Umbilical cord (tissue), 2 donors: ENCODE measurements around the gene AFAP1L1. TPM values are rescaled to one million over a fixed set of nuclear protein-coding genes. Genes with fewer than 3 reads are reported as not detected.

Source experiments
- DNase-seq: peaks from one replicate; pipeline ENCODE4 v3.0.0-alpha.2; 2015; ENCODE audit warnings: low spot score
- total RNA-seq: library from RNA; depleted of rRNA; stranded (reverse); fragments of >200 nt; gene quantifications from one replicate; pipeline ENCODE4 v1.2.3, GENCODE V29; 2014; ENCODE audit warnings: low replicate concordance; ENCODE audit not compliant: insufficient read depth

Gene AFAP1L1
- total RNA-seq, 1 donor from 2014 or later = 0.72 TPM

DNA sequence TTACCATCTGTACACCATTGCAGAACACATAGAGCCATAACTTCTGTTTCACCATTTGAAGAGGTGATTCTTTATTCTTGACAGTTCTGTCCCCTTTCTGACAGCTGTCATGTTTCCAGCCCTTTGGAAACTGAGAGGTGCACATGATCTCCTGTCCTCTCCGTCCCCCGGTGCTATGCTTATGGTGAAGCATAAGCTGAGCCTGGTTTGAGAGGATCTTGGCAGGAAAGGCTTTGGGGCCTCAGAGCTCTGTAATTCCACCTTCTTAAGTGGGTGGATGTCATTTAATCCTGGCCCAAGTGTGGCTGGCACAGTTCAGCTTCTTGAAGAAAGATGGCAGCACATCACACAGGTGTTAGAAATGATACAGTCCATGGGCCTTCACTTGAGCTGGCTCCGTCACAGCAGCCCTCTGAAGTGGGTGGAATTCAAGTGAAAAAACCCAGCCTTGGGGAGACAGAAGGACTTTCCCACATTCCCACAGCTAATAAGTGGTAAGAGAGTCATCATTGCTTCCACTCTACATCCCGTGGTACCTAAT, 43.0 kb downstream of the AFAP1L1 start:
- no peak for DNase-seq

- no peak for DNase-seq
Measured at GRCh38 chr5:149315753-149316152, 44.1 kb downstream of the AFAP1L1 start.

DNA sequence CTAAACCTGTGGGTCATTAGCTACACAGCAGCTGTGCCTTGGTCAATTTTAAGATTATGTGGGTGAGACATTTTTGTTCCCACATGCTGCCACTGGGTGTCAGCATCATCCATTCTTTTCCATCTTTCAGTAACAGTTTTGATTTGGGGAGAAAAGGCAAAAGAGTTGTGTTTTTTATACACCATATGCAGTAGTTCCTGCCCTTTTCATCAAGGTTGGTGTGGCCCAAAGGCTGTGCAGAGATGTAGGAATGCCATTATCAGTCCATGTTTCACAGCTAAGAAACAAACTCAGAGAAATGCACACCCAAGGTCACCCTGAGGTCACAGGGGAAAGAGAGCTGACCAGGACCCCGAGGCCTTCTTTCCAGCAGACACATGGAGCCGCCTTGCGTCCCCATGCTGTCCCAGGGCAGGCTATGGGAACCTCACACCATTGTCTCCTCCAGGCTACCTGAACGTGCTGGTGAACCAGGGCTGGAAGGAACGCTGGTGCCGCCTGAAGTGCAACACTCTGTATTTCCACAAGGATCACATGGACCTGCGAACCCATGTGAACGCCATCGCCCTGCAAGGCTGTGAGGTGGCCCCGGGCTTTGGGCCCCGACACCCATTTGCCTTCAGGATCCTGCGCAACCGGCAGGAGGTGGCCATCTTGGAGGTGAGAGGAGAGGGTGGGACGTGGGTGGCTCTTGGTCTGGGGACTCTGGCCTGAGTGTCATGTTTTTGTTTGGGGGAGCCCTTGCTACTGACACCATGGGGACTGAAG, 45.8 kb downstream of the AFAP1L1 start:
- peak; percentile 61 for DNase-seq

DNA sequence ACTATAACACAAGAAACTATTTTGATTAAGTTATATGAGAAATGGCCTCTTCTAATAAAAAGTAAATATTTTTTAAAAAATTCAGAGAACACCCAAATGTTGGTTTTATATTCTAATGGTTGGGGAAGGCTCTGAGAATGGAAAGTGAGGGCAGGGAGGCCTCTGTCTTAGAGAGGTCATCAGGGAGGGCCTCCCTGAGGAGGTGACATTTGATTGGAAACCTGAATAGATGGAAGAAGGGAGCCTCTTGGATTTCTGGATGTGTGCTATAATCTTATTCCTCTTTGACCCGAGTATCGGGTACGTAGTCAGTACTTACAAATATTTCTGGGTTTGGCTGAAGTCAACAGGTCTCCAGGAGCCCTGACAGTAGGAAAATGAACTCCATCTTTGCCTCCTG, 47.5 kb downstream of the AFAP1L1 start:
- no peak for DNase-seq

DNA sequence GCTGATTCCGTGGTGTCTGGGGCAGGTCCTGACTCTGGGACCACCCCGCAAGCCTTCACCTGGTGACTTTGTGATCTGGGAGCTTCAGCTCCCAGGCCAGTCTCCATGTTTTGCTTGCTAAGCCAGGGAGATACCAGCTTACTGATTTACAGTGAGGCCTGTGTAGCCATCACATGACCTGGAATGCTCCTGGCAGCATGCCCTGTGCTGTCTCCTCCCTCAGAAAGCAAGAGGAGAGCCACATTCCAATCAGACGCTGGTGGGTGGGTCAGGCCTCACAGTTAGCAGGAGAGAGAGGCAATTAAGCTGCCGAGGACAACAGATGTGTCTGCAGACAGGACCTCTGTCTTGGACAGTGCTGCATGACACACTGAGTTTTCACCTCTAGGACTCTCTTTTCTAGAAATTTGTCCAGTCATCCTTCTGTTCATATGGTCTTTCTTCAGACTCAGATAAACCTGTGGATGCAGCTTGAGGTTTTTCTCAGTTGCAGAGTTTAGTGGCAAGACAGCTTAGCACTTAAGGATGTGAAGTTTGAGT, 49.2 kb downstream of the AFAP1L1 start:
- DNase-seq = peak; percentile 98

- DNase-seq = no peak
Measured at GRCh38 chr5:149322518-149322917, 50.9 kb downstream of the AFAP1L1 start.

DNA sequence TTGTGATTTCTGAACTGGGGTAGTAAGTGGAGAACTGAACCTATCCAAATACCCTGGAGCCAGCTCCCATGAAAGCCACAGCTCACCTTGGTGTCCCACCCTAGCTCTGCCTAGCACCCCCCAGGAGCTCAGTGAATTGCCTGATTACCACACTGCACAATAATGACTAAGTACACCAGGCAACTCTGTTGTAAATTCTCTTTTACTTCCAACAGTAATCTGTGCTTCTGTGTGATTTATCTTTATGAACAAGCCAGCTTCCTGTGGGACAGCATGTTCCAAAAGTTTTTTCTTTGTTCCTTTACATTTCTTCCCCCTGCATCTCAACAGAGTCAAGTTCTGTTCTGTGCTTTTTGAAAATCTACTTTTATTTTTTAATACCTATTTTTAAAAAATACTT, 51.6 kb downstream of the AFAP1L1 start:
- peak; percentile 40 for DNase-seq

GRCh38 chr5:149323621-149324205, 52.1 kb downstream of the AFAP1L1 start:
- DNase-seq = no peak

- no peak for DNase-seq
Measured at GRCh38 chr5:149324641-149325040, 53.0 kb downstream of the AFAP1L1 start.

DNA sequence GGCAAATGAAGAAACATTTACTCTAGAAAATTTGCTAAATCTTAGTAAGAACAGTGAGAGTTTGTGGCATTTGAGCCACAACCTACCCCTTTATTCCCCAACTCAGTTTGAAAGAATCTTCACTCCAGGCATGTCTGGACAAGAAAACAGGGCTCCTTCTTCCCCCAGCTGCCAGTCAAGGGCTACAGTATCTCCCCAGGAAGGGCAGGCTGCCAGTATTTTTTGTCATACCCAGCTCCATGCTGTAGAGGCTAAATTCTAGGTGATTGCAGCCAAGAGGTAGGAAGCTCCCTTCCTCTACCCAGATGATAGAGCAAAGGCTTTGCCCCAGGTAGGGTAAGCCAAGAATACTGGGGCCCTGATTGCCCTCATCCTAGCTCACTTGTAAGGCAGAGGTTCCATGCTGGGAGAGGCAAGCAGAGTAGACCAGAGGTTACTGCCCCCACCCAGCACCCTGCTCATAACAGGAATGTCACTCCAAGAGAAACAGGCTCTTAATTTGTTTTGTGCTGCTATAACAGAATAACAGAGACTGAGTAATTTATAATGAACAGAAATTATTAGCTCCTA, 53.6 kb downstream of the AFAP1L1 start:
- DNase-seq = peak; percentile 19

GRCh38 chr5:149325894-149326293, 54.2 kb downstream of the AFAP1L1 start:
- no peak for DNase-seq

DNA sequence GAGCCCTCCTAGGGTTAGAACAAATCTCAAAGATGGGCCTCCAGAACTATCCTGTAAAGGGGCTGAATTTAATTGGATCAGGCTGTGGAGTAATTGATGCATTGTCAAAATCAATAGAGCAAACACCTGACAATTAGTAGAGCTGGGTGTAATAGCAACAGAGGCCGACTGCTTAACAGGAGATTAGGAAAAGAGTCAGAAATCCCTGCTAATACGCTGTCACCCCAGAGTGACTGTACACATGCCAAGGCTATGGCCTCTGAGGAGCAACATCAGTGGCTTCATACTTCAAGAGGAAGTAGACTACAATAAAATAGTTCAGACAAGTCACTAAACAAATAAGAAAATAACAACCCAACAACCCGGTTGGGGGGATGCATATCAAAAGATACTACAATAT, 55.0 kb downstream of the AFAP1L1 start:
- no peak for DNase-seq

GRCh38 chr5:149328177-149328576, 56.5 kb downstream of the AFAP1L1 start:
- DNase-seq = no peak

GRCh38 chr5:149333711-149334443, 62.2 kb downstream of the AFAP1L1 start:
- no peak for DNase-seq

GRCh38 chr5:149337736-149338135, 66.1 kb downstream of the AFAP1L1 start:
- DNase-seq = no peak

GRCh38 chr5:149338364-149338763, 66.7 kb downstream of the AFAP1L1 start:
- no peak for DNase-seq

DNA sequence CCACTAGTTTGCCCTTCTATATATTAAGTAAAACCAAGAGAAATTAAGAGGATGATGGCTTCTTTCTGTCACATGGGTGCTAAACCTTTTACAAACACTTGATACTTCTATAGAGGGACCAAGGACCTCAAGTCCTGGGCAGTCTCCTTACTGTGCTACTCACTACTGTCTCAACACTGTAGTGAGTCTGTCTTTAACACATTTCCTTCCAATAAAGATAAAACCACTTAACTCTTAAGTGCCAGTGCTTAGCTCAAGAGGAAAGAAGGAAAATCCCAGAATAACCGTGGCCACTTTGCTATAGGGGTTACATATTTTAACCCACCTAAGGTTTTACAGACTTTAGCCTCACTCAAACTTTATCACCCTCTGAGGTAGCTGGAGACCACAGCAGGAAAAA, 69.3 kb downstream of the AFAP1L1 start:
- no peak for DNase-seq

DNA sequence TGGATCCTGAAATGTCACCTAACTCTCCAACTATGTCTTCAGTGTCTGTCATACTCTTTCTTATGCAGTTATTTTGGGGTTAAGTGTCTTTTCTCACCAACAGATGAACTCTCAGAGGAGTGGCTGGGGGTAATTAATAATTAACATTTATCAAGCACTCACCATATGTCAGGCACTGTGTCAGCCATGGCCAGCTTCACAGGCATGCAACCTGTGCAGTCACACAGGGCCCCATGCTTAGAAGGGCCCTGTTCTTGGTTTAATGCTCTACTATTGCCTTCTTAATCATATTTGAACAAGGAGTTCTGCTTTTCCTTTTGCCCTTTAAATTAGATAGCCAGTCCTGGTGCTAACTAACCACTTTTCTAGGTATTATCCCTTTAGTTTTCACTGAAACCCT, 70.2 kb downstream of the AFAP1L1 start:
- no peak for DNase-seq

DNA sequence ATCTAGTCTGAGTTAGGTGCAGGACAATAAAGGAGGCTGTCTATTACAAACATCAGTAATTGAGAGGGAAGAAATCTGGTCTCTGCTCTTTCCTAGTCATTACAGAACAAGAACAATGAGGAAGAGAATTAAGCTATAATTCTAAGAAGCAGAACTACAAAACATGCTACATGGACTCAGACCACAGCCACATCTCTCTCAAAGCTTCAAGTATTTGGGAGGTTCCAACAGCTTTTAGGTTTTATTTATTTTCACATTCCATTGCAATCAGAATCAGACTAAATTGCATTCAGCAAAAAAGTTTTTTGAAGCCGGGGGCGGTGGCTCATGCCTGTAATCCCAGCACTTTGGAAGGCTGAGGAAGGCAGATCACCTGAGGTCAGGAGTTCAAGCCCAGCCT, 72.5 kb downstream of the AFAP1L1 start:
- DNase-seq = no peak

GRCh38 chr5:149345147-149345891, 73.7 kb downstream of the AFAP1L1 start, which contains the start of gene GRPEL2:
Gene GRPEL2, plus strand, starts transcription at chr5:149345499. Its CDS starts 41 bp downstream, at chr5:149345540.
- DNase-seq = peak; percentile 99

GRCh38 chr5:149345892-149346222, 74.2 kb downstream of the AFAP1L1 start:
- peak; percentile 11 for DNase-seq
